ENCODE results near the gene PHPT1. TPM values are rescaled to one million over a fixed set of nuclear protein-coding genes. Genes with fewer than 3 reads are reported as not detected.
A peak's percentile ranks its signal among the peaks of the same experiment; 100 is the strongest.

PHPT1 gene
- total and polyA plus RNA-seq, 2 of the 13 experiments (the other 11 are each of a cell fraction or from before 2014, with no cell fraction given): 189 to 192 TPM

DNA sequence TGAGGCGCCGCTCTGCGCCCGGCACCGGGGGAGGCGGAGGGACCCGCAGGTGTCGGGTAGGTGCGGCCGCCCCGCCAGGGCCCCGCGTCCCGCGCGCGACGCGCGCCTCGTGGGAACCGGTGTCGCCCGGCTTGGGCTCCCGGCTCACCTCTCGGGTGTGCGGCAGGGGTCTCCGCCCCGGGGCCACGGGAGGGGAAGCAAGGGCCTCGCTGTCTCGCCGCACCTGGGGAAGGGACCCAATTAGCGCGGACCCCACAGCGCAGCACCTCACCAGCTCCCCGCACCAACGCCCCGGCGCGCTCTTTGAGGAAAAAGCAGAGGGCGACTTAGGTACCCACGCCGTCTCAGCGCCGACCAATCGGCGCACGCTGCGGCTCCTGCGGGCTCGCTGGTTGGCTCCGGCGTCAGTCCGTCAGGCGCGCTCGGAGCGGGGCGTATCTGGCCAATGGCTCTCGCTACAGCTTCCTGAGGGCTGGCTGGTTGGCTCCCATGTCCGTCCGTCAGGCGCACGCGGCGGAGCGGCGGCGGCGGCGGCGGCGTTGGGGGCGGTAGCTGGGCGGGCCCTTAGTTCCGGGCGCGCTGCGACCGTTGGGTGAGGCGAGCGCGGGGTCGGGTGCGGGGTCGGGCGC lies 36.9 kb downstream of the PHPT1 start, which contains the start of gene TRAF2 (continued):
- TF ChIP-seq NFIC (IDR thresholded peaks at IDR 0.05; ENCODE audit: low read length) (no peak), FOXM1 (CRISPR knock-in tag; IDR thresholded peaks at IDR 0.05) (no peak), WIZ (CRISPR knock-in tag; IDR thresholded peaks at IDR 0.05) (no peak), CEBPZ (IDR thresholded peaks at IDR 0.05; ENCODE audit: low read length) (peak; percentile 77; the same call in 1 of the 2 replicates), POLR2A (IDR thresholded peaks at IDR 0.05; ENCODE audit: insufficient read depth in 1 of 2, low read depth in 2 of 2, low read length in 2 of 2) (peak in 1 of 2 experiments; percentile 91; a peak in 2 of 4 replicates), JARID2 (CRISPR knock-in tag; IDR thresholded peaks at IDR 0.05; ENCODE audit: insufficient replicate concordance) (no peak), KLF13 (CRISPR knock-in tag; IDR thresholded peaks at IDR 0.05) (no peak), SP4 (CRISPR knock-in tag; IDR thresholded peaks at IDR 0.05) (peak; percentile 78), HNF4A (CRISPR knock-in tag; IDR thresholded peaks at IDR 0.05) (no peak), MXD3 (CRISPR knock-in tag; IDR thresholded peaks at IDR 0.05) (no peak), ZNF777 (CRISPR knock-in tag; IDR thresholded peaks at IDR 0.05) (no peak), TBX3 (IDR thresholded peaks at IDR 0.05; ENCODE audit: borderline replicate concordance) (no peak), AHR (CRISPR knock-in tag; IDR thresholded peaks at IDR 0.05) (no peak), NFKBIZ (CRISPR knock-in tag; IDR thresholded peaks at IDR 0.05) (peak; percentile 36; the same call in 1 of the 2 replicates), SMARCE1 (IDR thresholded peaks at IDR 0.05; ENCODE audit: borderline replicate concordance) (no peak), ZNF790 (CRISPR knock-in tag; IDR thresholded peaks at IDR 0.05; ENCODE audit: borderline replicate concordance) (no peak; the same call in 1 of the 2 replicates), ZNF598 (CRISPR knock-in tag; IDR thresholded peaks at IDR 0.05; ENCODE audit: borderline replicate concordance) (0 out of 2 replicates have a peak, but pooled peaks have one; percentile 40), SIN3B (IDR thresholded peaks at IDR 0.05; ENCODE audit: low read length) (0 out of 2 replicates have a peak, but pooled peaks have one; percentile 21)
- TF ChIP-seq, protein P1, sequence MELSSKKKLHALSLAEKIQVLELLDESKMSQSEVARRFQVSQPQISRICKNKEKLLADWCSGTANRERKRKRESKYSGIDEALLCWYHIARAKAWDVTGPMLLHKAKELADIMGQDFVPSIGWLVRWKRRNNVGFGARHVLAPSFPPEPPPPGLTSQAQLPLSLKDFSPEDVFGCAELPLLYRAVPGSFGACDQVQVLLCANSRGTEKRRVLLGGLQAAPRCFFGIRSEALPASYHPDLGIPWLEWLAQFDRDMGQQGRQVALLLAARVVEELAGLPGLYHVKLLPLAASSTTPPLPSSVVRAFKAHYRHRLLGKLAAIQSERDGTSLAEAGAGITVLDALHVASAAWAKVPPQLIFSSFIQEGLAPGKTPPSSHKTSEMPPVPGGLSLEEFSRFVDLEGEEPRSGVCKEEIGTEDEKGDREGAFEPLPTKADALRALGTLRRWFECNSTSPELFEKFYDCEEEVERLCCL (CRISPR knock-in tag; IDR thresholded peaks at IDR 0.05; ENCODE audit: borderline replicate concordance): no peak
- TF ChIP-seq, protein P2, sequence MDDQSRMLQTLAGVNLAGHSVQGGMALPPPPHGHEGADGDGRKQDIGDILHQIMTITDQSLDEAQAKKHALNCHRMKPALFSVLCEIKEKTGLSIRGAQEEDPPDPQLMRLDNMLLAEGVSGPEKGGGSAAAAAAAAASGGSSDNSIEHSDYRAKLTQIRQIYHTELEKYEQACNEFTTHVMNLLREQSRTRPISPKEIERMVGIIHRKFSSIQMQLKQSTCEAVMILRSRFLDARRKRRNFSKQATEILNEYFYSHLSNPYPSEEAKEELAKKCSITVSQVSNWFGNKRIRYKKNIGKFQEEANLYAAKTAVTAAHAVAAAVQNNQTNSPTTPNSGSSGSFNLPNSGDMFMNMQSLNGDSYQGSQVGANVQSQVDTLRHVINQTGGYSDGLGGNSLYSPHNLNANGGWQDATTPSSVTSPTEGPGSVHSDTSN (CRISPR knock-in tag; IDR thresholded peaks at IDR 0.05; ENCODE audit: borderline replicate concordance): peak; percentile 99; the same call in 1 of the 2 replicates
- TF ChIP-seq, protein P3, sequence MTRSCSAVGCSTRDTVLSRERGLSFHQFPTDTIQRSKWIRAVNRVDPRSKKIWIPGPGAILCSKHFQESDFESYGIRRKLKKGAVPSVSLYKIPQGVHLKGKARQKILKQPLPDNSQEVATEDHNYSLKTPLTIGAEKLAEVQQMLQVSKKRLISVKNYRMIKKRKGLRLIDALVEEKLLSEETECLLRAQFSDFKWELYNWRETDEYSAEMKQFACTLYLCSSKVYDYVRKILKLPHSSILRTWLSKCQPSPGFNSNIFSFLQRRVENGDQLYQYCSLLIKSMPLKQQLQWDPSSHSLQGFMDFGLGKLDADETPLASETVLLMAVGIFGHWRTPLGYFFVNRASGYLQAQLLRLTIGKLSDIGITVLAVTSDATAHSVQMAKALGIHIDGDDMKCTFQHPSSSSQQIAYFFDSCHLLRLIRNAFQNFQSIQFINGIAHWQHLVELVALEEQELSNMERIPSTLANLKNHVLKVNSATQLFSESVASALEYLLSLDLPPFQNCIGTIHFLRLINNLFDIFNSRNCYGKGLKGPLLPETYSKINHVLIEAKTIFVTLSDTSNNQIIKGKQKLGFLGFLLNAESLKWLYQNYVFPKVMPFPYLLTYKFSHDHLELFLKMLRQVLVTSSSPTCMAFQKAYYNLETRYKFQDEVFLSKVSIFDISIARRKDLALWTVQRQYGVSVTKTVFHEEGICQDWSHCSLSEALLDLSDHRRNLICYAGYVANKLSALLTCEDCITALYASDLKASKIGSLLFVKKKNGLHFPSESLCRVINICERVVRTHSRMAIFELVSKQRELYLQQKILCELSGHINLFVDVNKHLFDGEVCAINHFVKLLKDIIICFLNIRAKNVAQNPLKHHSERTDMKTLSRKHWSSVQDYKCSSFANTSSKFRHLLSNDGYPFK (CRISPR knock-in tag; IDR thresholded peaks at IDR 0.05; ENCODE audit: borderline replicate concordance): no peak

All from HepG2 (cell line).